Brain microvascular endothelial cell (primary cell): Measurements from ENCODE around the gene FANCB.

ENCODE experiments used
- DNase-seq: peaks from one replicate; pipeline ENCODE4 v3.0.0-alpha.2; 2020
- H3K27ac ChIP-seq: fragments of 250-450 bp; sonication (Bioruptor Pico); 2 replicates; pipeline ENCODE4 v1.5.1; 2020; ENCODE audit warnings: mild to moderate bottlenecking, moderate library complexity
- H3K27me3 ChIP-seq: fragments of 250-450 bp; sonication (Bioruptor Pico); replicated peaks from 2 replicates; pipeline ENCODE4 v1.5.1; 2020; ENCODE audit warnings: mild to moderate bottlenecking
- H3K36me3 ChIP-seq: fragments of 250-450 bp; sonication (Bioruptor Pico); replicated peaks from 2 replicates; pipeline ENCODE4 v1.5.1; 2020; ENCODE audit warnings: mild to moderate bottlenecking
- H3K4me3 ChIP-seq: 2 replicates; pipeline ENCODE4 v1.5.1; 2011; ENCODE audit warnings: low read depth, mild to moderate bottlenecking, control low read depth, low read length, moderate library complexity
- CTCF ChIP-seq: IDR thresholded peaks from 2 replicates; pipeline ENCODE4 v1.5.1; 2011; ENCODE audit warnings: low read depth, mild to moderate bottlenecking, moderate library complexity, low read length, control low read depth, inconsistent platforms; ENCODE audit errors: missing control alignments
- in situ Hi-C: cut with HindIII; loops from 2 replicates; pipeline ENCODE4 v1.10.0; 2017; ENCODE audit warnings: low sequenced_read_pairs, low pct_ligation_motif_present

The FANCB gene

DNA sequence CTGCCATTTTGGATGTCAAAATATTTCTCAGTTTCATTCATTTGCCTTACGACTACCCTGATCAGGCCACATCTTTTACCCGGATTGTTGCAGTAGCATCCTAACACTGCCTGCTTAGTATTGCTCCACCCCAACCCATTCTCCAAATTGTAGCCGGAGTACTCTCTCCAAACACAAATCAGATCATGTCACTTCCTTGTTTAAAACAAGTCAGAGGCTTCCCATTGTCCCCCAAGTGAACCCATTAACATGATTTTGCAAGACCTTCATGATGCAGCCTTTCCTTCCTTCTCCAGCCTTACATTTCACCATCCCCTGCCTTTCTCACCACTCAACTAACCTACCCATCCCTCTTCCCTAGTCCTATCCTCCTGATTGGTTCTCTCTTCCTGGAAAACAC lies 53.1 kb downstream of the FANCB start:
- in situ Hi-C loops = no loop called here
- no peaks in the 10 kb centered on the region for H3K27me3 ChIP-seq
- TF ChIP-seq CTCF = no peak

GRCh38 chrX:14817571-14817970 lies 55.3 kb downstream of the FANCB start:
- no peak for DNase-seq
- Histone ChIP-seq H3K4me3 (no peak overlapping the region), H3K36me3 (no peaks in the 10 kb centered on the region), H3K27me3 (no peaks in the 10 kb centered on the region), H3K27ac (no peak overlapping the region)
- in situ Hi-C loops = no loop called here
- no peak for TF ChIP-seq CTCF

More for the DNA sequence above, 53.1 kb downstream of the FANCB start:
- DNase-seq = no peak
- H3K36me3 ChIP-seq = no peaks in the 10 kb centered on the region
- no peak overlapping the region for H3K27ac ChIP-seq
- H3K4me3 ChIP-seq = no peak overlapping the region

DNA sequence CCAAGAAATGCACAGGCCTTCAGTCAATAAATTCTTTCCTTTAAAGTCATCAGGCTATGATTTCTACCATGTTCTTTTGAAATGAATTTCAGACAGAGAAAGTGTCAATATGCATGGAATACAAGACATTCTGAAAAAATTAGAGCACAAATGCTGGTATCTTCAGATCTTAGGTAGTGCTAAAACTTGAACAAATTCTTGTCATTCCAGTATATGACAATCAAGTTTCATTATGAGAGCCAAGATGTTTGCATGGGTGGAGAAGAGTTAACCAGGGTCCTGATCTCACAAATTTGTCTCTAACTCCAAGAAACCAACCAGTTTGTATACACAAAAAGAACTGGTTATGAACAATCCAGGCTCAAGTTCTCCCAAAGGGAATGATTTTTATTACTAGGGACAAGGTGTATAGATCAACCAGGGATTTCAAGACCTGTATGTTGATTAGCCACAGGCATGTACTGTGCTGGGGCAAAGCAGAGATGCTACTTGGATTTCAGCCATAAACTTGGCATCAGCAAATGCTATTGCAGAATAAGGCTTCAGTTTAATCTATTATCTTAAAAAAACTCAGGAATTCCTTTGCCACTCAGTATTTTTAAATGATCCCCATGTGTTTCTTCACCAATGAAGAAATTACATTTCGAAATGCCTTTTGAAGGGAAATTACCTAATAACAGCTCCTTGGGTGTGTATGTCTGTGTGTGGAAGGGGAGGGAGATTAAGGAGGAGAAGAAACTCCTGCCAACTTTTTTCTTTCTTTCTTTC lies 69.7 kb downstream of the FANCB start:
- in situ Hi-C loops = no loop called here
- Histone ChIP-seq H3K27me3 (no peaks in the 10 kb centered on the region), H3K36me3 (no peaks in the 10 kb centered on the region), H3K4me3 (no peak overlapping the region), H3K27ac (no peak overlapping the region)
- TF ChIP-seq CTCF = no peak
- no peak for DNase-seq

DNA sequence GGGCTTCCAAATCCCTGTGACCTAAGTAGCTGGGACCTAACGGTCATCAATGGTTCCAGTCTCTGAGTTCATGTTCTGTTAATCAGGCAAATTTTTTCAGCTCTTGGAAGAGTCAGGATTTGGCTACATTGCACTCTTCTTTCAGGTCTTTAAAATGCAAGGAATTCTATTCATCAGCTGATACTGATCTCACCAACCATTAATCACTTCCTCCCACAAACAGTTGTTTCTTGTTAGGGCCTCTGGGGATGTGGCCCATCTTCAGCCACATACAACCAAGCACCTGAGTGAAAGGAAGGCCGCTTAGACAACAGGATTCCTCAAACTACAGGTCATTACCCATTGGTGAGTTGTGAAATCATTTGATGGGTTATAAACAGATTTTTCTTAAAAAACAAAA lies 71.7 kb downstream of the FANCB start:
- TF ChIP-seq CTCF = no peak
- DNase-seq = no peak
- no peak overlapping the region for H3K4me3 ChIP-seq
- no peaks in the 10 kb centered on the region for H3K36me3 ChIP-seq
- H3K27me3 ChIP-seq = no peaks in the 10 kb centered on the region
- H3K27ac ChIP-seq = no peak overlapping the region
- in situ Hi-C loops = no loop called here

GRCh38 chrX:14798805-14799397 lies 74.0 kb downstream of the FANCB start:
- Histone ChIP-seq H3K4me3 (no peak overlapping the region), H3K27ac (no peak overlapping the region), H3K27me3 (no peaks in the 10 kb centered on the region), H3K36me3 (no peaks in the 10 kb centered on the region)
- DNase-seq = no peak
- TF ChIP-seq CTCF = no peak
- in situ Hi-C loops = no loop called here
